HEK293 (cell line): ENCODE results near the gene LARGE1.

Source experiments
- CTCF ChIA-PET: fragments of 350-600 bp; formaldehyde crosslinking; extraction: SDS; loops from one replicate; lab custom pipeline; 2021; ENCODE audit warnings: antibody characterized with exemption; lab: Yijun Ruan, JAX
- POLR2A ChIA-PET: fragments of 300-600 bp; formaldehyde crosslinking; extraction: SDS; loops from one replicate; lab custom pipeline; 2020; ENCODE audit warnings: antibody characterized with exemption, inconsistent platforms; lab: Yijun Ruan, JAX
- H3K27ac ChIP-seq: fragments of 200-500 bp; sonication (Bioruptor generic); 2 replicates; pipeline ENCODE4 v1.5.1; 2014; ENCODE audit warnings: low read depth, low read length, control low read depth, inconsistent platforms; ENCODE audit errors: extremely low read depth
- H3K36me3 ChIP-seq, 2 experiments: fragments of 200-500 bp in 1 of 2; sonication (Bioruptor generic) in 1 of 2; 1 replicate in 1 of 2; 2 replicates in 1 of 2; pipeline ENCODE4 v1.5.1; 2014 to 2017; ENCODE audit warnings: inconsistent platforms in 2 of 2, low read length in 2 of 2; ENCODE audit not compliant: control insufficient read depth in 2 of 2, insufficient read depth in 1 of 2
- H3K4me1 ChIP-seq: fragments of 200-500 bp; sonication (Bioruptor generic); 2 replicates; pipeline ENCODE4 v1.5.1; 2014; ENCODE audit warnings: mild to moderate bottlenecking, low read length, inconsistent platforms; ENCODE audit not compliant: control insufficient read depth, insufficient read depth
- H3K4me3 ChIP-seq: 2 replicates; pipeline ENCODE4 v1.5.1; 2011; ENCODE audit warnings: low read depth, mild to moderate bottlenecking, control low read depth, low read length, moderate library complexity
- H3K9me3 ChIP-seq: fragments of 200-500 bp; sonication (Bioruptor generic); 2 replicates; pipeline ENCODE4 v1.5.1; 2014; ENCODE audit warnings: low read depth, low read length, inconsistent platforms; ENCODE audit not compliant: control insufficient read depth, insufficient read depth
- ATF2 ChIP-seq: fragments of 450-650 bp; formaldehyde crosslinking; IDR thresholded peaks from 2 replicates; pipeline ENCODE4 v1.5.1; 2016; ENCODE audit warnings: missing biosample characterization, missing genetic modification characterization, low read depth
- BCL11A ChIP-seq: fragments of 450-650 bp; formaldehyde crosslinking; IDR thresholded peaks from 2 replicates; pipeline ENCODE4 v1.5.1; 2016; ENCODE audit warnings: low read depth, missing biosample characterization, missing genetic modification characterization
- BCL6B ChIP-seq: fragments of 450-650 bp; formaldehyde crosslinking; IDR thresholded peaks from 2 replicates; pipeline ENCODE4 v1.5.1; 2017; ENCODE audit warnings: missing biosample characterization, missing genetic modification characterization
- EGR2 ChIP-seq: fragments of 450-650 bp; formaldehyde crosslinking; IDR thresholded peaks from 2 replicates; pipeline ENCODE4 v1.5.1; 2016; ENCODE audit warnings: low read depth, missing biosample characterization, missing genetic modification characterization
- HOXD13 ChIP-seq: sonication (generic); formaldehyde crosslinking; IDR thresholded peaks from 2 replicates; pipeline ENCODE4 v1.8.0; 2022; ENCODE audit warnings: missing genetic modification reagents, borderline replicate concordance
- IKZF3 ChIP-seq: fragments of 450-650 bp; IDR thresholded peaks from 2 replicates; pipeline ENCODE4 v1.5.0; 2018; ENCODE audit warnings: missing biosample characterization, mild to moderate bottlenecking, missing genetic modification characterization, moderate library complexity
- KLF10 ChIP-seq: fragments of 450-650 bp; IDR thresholded peaks from 2 replicates; pipeline ENCODE4 v1.5.1; 2018; ENCODE audit warnings: missing biosample characterization, mild to moderate bottlenecking, missing genetic modification characterization
- REST ChIP-seq: fragments of 450-650 bp; formaldehyde crosslinking; IDR thresholded peaks from 2 replicates; pipeline ENCODE4 v1.5.1; 2016; ENCODE audit warnings: missing biosample characterization, missing genetic modification characterization
- SP2 ChIP-seq: fragments of 450-650 bp; formaldehyde crosslinking; IDR thresholded peaks from 2 replicates; pipeline ENCODE4 v1.5.1; 2016; ENCODE audit warnings: missing biosample characterization, missing genetic modification characterization
- WT1 ChIP-seq: fragments of 450-650 bp; formaldehyde crosslinking; IDR thresholded peaks from 2 replicates; pipeline ENCODE4 v1.5.1; 2016; ENCODE audit warnings: missing biosample characterization, missing genetic modification characterization
- ZBTB20 ChIP-seq: fragments of 450-650 bp; formaldehyde crosslinking; IDR thresholded peaks from 2 replicates; pipeline ENCODE4 v1.5.1; 2016; ENCODE audit warnings: missing biosample characterization, missing genetic modification characterization
- ZBTB21 ChIP-seq: fragments of 450-650 bp; formaldehyde crosslinking; IDR thresholded peaks from 2 replicates; pipeline ENCODE4 v1.5.1; 2017; ENCODE audit warnings: missing biosample characterization, missing genetic modification characterization
- ZBTB8A ChIP-seq: fragments of 450-650 bp; formaldehyde crosslinking; IDR thresholded peaks from 2 replicates; pipeline ENCODE4 v1.5.1; 2016; ENCODE audit warnings: missing biosample characterization, missing genetic modification characterization
- ZEB2 ChIP-seq: fragments of 450-650 bp; formaldehyde crosslinking; IDR thresholded peaks from 2 replicates; pipeline ENCODE4 v1.5.1; 2016; ENCODE audit warnings: missing biosample characterization, missing genetic modification characterization
- ZFP41 ChIP-seq: fragments of 450-650 bp; formaldehyde crosslinking; IDR thresholded peaks from 2 replicates; pipeline ENCODE4 v1.5.1; 2016; ENCODE audit warnings: missing biosample characterization, missing genetic modification characterization, borderline replicate concordance
- ZNF16 ChIP-seq: fragments of 450-650 bp; formaldehyde crosslinking; IDR thresholded peaks from 2 replicates; pipeline ENCODE4 v1.5.1; 2016; ENCODE audit warnings: low read depth, missing biosample characterization, missing genetic modification characterization
- ZNF2 ChIP-seq: fragments of 450-650 bp; formaldehyde crosslinking; IDR thresholded peaks from 2 replicates; pipeline ENCODE4 v1.5.1; 2016; ENCODE audit warnings: missing biosample characterization, missing genetic modification characterization
- ZNF391 ChIP-seq: fragments of 450-650 bp; formaldehyde crosslinking; IDR thresholded peaks from 2 replicates; pipeline ENCODE4 v1.5.1; 2016; ENCODE audit warnings: low read depth, missing biosample characterization, missing genetic modification characterization, borderline replicate concordance
- ZNF48 ChIP-seq: fragments of 450-650 bp; formaldehyde crosslinking; IDR thresholded peaks from 2 replicates; pipeline ENCODE4 v1.5.1; 2016; ENCODE audit warnings: missing biosample characterization, missing genetic modification characterization
- ZNF510 ChIP-seq: fragments of 450-650 bp; formaldehyde crosslinking; IDR thresholded peaks from 2 replicates; pipeline ENCODE4 v1.5.1; 2018; ENCODE audit warnings: mild to moderate bottlenecking, missing genetic modification characterization, missing biosample characterization; ENCODE audit not compliant: insufficient replicate concordance
- ZNF544 ChIP-seq: fragments of 450-650 bp; formaldehyde crosslinking; IDR thresholded peaks from 2 replicates; pipeline ENCODE4 v1.5.0; 2017; ENCODE audit warnings: missing biosample characterization, missing genetic modification characterization
- ZNF596 ChIP-seq: fragments of 450-650 bp; IDR thresholded peaks from 2 replicates; pipeline ENCODE4 v1.5.0; 2018; ENCODE audit warnings: missing biosample characterization, mild to moderate bottlenecking, missing genetic modification characterization, moderate library complexity
- ZNF645 ChIP-seq: fragments of 450-650 bp; formaldehyde crosslinking; IDR thresholded peaks from 2 replicates; pipeline ENCODE4; 2016; ENCODE audit warnings: missing biosample characterization, missing genetic modification characterization
- ZNF692 ChIP-seq: fragments of 450-650 bp; formaldehyde crosslinking; IDR thresholded peaks from 2 replicates; pipeline ENCODE4 v1.5.1; 2016; ENCODE audit warnings: missing biosample characterization, missing genetic modification characterization
- ZNF768 ChIP-seq: fragments of 450-650 bp; formaldehyde crosslinking; IDR thresholded peaks from 2 replicates; pipeline ENCODE4 v1.5.1; 2018; ENCODE audit warnings: missing biosample characterization, mild to moderate bottlenecking, missing genetic modification characterization
- ZNF776 ChIP-seq: fragments of 450-650 bp; formaldehyde crosslinking; IDR thresholded peaks from 2 replicates; pipeline ENCODE4 v1.5.0; 2017; ENCODE audit warnings: missing biosample characterization, missing genetic modification characterization, borderline replicate concordance
- ZNF837 ChIP-seq: fragments of 450-650 bp; formaldehyde crosslinking; IDR thresholded peaks from 2 replicates; pipeline ENCODE4 v1.5.1; 2016; ENCODE audit warnings: missing biosample characterization, missing genetic modification characterization

The LARGE1 gene

GRCh38 chr22:33913188-33913587 is 7.1 kb downstream of the LARGE1 start:
- Histone ChIP-seq H3K4me3 (no peak overlapping the region), H3K4me1 (peaks cover 4% of the 10 kb centered on the region; the same call in 1 of the 2 replicates), H3K9me3 (no peaks in the 10 kb centered on the region), H3K27ac (no peak overlapping the region), H3K36me3 (peaks cover 0 to 9% of the 10 kb centered on the region in 2 experiments; a peak in 1 of 3 replicates)
- POLR2A ChIA-PET, result interaction anchor here (0.7 kb wide), 1 partner anchor 191 kb away, joined by 4 read pairs; no protein-coding TSS in a partner anchor
- CTCF ChIA-PET, result interaction anchor here (0.6 kb wide), 1 partner anchor 247 kb away, joined by 3 read pairs; no protein-coding TSS in a partner anchor
- TF ChIP-seq ZNF544 (tag by site-specific recombination) (no peak), WT1 (tag by site-specific recombination) (no peak), KLF10 (tag by site-specific recombination) (no peak), ZNF837 (tag by site-specific recombination) (no peak), ZNF16 (tag by site-specific recombination) (no peak), ZNF48 (tag by site-specific recombination) (no peak), ZBTB20 (tag by site-specific recombination) (no peak), ZNF645 (no peak), ZFP41 (no peak), ATF2 (tag by site-specific recombination) (no peak), ZBTB21 (tag by site-specific recombination) (no peak), EGR2 (no peak), ZNF692 (no peak), ZEB2 (tag by site-specific recombination) (no peak), BCL11A (tag by site-specific recombination) (no peak), ZNF776 (tag by site-specific recombination) (no peak), IKZF3 (no peak)
- TF ChIP-seq, all 188 proteins: peak for 0

GRCh38 chr22:33909911-33910310 is 10.4 kb downstream of the LARGE1 start:
- POLR2A ChIA-PET, result interaction anchor here (0.7 to 1.0 kb wide), 2 partner anchors 10 to 11 kb away, joined by 3 read pairs; partner anchors contain the start of gene LARGE1

More at GRCh38 chr22:33909911-33910310, 10.4 kb downstream of the LARGE1 start:
- peaks cover 0 to 9% of the 10 kb centered on the region in 2 experiments; a peak in 1 of 3 replicates for H3K36me3 ChIP-seq
- H3K4me1 ChIP-seq, result no peaks in the 10 kb centered on the region
- CTCF ChIA-PET, result interaction anchor here (0.5 to 0.8 kb wide), 2 partner anchors 8 to 196 kb away, joined by 3 to 4 read pairs; no protein-coding TSS in a partner anchor
- no peak overlapping the region for H3K27ac ChIP-seq
- H3K9me3 ChIP-seq, result no peaks in the 10 kb centered on the region
- H3K4me3 ChIP-seq, result no peak overlapping the region
- TF ChIP-seq ZNF391 (tag by site-specific recombination), result no peak
- no peak for TF ChIP-seq ZBTB8A (tag by site-specific recombination)
- no peak for TF ChIP-seq SP2
- no peak for TF ChIP-seq BCL6B
- no peak for TF ChIP-seq ZNF596
- no peak for TF ChIP-seq ZNF837 (tag by site-specific recombination)
- TF ChIP-seq ZNF510 (tag by site-specific recombination), result no peak
- TF ChIP-seq ZNF768 (tag by site-specific recombination), result no peak
- no peak for TF ChIP-seq ZNF2 (tag by site-specific recombination)
- TF ChIP-seq ZNF776 (tag by site-specific recombination), result no peak
- TF ChIP-seq REST (tag by site-specific recombination), result no peak
- no peak for TF ChIP-seq EGR2
- no peak for TF ChIP-seq HOXD13
- TF ChIP-seq, all 188 proteins: peak for 0
